Effector memory CD4-positive, alpha-beta T cell (primary cell): ENCODE measurements around the gene ZGPAT.

ENCODE experiments used
- DNase-seq, 3 donors: peaks; one replicate each; pipeline ENCODE4 v3.0.0-alpha.2; 2020
- H3K27ac ChIP-seq: 2 replicates; pipeline ENCODE4 v1.7.0; 2013; ENCODE audit warnings: mild to moderate bottlenecking, low read length, moderate library complexity; ENCODE audit not compliant: insufficient read depth, poor library complexity, severe bottlenecking
- H3K27me3 ChIP-seq: replicated peaks from 2 replicates; pipeline ENCODE4 v1.7.0; 2013; ENCODE audit warnings: mild to moderate bottlenecking, low read length; ENCODE audit not compliant: insufficient read depth, control insufficient read depth, poor library complexity, severe bottlenecking
- H3K36me3 ChIP-seq: 2 replicates; pipeline ENCODE4 v1.7.0; 2013; ENCODE audit warnings: mild to moderate bottlenecking, low read length, moderate library complexity; ENCODE audit not compliant: control insufficient read depth, insufficient read depth
- H3K4me1 ChIP-seq: 2 replicates; pipeline ENCODE4 v1.7.0; 2013; ENCODE audit warnings: low read length, mild to moderate bottlenecking; ENCODE audit not compliant: control insufficient read depth, insufficient read depth, poor library complexity, severe bottlenecking
- H3K4me3 ChIP-seq: 2 replicates; pipeline ENCODE4 v1.7.0; 2013; ENCODE audit warnings: low read length, low read depth, mild to moderate bottlenecking; ENCODE audit not compliant: insufficient read depth, poor library complexity, severe bottlenecking
- H3K9me3 ChIP-seq: 2 replicates; pipeline ENCODE4 v1.7.0; 2013; ENCODE audit warnings: mild to moderate bottlenecking, low read length, moderate library complexity; ENCODE audit not compliant: control insufficient read depth

Gene ZGPAT

DNA sequence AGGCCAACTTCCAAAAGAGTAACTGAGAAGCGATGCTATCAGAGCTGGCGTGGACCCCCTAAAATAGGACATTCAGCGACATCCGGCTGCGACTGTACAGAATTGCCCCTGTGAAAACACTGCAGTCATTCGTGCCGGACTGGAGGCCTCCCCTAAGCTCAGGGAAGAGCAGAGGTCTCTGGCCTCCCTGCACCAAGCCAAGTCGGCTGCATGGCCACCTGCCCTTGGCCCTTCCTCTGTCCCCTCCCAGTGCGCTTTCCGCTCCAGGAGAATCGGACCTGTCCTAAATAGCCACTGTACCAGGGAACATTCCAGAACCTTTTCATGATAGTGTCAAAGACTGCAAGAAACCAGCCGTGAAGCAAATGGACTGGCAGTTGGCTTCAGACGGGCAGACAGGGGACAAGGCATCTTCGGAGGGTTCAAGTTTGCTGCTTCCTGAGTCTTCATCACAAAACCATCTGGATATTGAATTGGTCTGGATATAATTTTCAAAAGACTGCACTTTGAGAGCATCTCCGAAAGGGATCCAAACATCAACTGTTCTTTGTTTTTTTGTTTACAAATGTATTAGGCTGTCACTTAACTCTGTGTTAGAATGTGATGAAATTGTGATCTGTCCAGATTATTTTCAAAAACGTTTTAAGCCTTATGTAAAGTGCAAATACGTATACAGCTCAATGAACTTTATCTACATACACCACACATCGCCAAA, 48.3 kb downstream of the ZGPAT start:
- Histone ChIP-seq H3K27ac (no peak overlapping the region), H3K9me3 (no peaks in the 10 kb centered on the region), H3K4me1 (peaks cover 10% of the 10 kb centered on the region), H3K27me3 (no peaks in the 10 kb centered on the region), H3K4me3 (no peak overlapping the region), H3K36me3 (no peaks in the 10 kb centered on the region)
- no peak for DNase-seq

DNA sequence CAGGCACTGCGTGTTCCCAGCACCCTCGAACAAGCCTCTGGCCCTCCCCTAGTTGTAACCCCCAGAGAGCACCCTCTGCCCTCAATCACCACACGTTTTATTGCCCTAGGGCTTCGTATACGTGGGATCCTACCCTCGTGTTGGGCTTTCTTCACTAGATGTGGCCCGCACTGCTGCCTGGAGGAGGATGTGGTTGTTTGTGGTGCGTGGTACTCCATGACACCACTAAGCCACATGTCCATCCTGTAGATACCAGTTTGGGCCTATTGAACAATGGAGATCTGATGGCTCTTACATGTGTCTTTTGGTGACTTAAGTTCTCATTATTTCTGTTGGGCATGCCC, 48.8 kb downstream of the ZGPAT start:
- Histone ChIP-seq H3K27ac (no peak overlapping the region), H3K4me1 (peaks cover 5% of the 10 kb centered on the region), H3K27me3 (no peaks in the 10 kb centered on the region), H3K36me3 (no peaks in the 10 kb centered on the region), H3K4me3 (no peak overlapping the region), H3K9me3 (no peaks in the 10 kb centered on the region)
- DNase-seq: no peak

- no peaks in the 10 kb centered on the region for H3K4me1 ChIP-seq
- H3K4me3 ChIP-seq: no peak overlapping the region
- DNase-seq: no peak
- H3K36me3 ChIP-seq: no peaks in the 10 kb centered on the region
- H3K27ac ChIP-seq: no peak overlapping the region
- no peaks in the 10 kb centered on the region for H3K27me3 ChIP-seq
- H3K9me3 ChIP-seq: no peaks in the 10 kb centered on the region
Measured at GRCh38 chr20:63758152-63758551, 50.3 kb downstream of the ZGPAT start.

- Histone ChIP-seq H3K4me3 (no peak overlapping the region), H3K36me3 (no peaks in the 10 kb centered on the region), H3K4me1 (no peaks in the 10 kb centered on the region), H3K27ac (no peak overlapping the region), H3K27me3 (no peaks in the 10 kb centered on the region), H3K9me3 (no peaks in the 10 kb centered on the region)
- no peak for DNase-seq
Measured at GRCh38 chr20:63759377-63759901, 51.6 kb downstream of the ZGPAT start.

DNA sequence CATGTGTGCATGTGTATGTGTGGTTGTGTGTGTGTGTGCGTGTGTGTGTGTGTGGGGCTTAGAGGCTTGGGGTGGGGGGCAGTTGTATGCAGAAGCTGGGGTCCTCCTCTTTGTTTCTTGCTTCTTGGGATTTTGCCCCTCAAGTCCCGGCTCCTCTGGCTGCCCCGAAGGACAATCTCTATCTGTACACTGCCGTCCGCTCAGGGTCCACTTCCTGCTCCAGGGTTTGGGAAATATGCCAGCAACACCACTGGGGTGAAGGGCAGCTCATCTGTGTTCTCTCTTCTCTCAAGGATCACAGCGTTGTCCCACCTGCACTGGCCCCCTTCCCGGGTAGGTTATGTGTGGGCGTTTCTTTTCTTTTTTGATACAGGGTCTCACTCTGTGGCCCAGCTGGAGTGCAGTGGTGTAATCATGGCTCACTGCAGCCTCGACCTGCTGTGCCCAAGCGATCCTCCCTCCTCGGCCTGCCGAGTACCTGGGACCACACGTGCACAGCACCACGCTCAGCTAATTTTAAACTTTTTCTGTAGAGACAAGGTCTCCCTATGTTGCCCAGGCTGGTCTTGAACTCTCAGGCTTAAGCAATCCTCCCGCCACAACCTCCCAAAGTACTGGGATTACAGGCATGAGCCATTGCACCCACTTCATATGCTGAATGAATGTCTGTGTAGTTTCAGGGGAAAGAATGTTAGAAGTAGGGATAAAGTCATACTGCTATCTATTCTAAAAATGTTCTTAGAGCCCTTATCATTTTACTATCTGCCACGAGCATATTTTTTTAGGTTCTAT, 57.4 kb downstream of the ZGPAT start:
- no peaks in the 10 kb centered on the region for H3K4me1 ChIP-seq
- no peak overlapping the region for H3K27ac ChIP-seq
- H3K4me3 ChIP-seq: no peak overlapping the region
- H3K9me3 ChIP-seq: no peaks in the 10 kb centered on the region
- DNase-seq: no peak
- H3K27me3 ChIP-seq: no peaks in the 10 kb centered on the region
- no peaks in the 10 kb centered on the region for H3K36me3 ChIP-seq

DNA sequence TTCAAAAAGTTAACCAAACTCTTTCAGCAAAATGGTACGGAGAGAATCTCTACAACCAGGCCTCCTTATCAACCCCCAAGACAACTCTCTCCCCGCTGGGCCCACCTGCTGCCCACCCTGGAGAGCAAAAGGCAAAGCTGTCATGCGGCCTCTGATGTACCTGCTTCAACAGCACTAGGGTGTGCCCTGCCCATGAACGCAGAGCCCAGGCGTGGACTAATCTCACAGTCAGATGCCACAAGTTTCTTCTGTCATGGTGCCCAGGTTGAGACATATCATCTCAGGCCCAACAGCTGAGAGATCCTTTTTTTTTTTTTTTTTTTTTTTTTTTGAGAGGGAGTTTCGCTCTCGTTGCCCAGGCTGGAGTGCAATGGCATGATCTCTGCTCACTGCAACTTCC, 58.1 kb downstream of the ZGPAT start:
- H3K4me3 ChIP-seq: no peak overlapping the region
- no peaks in the 10 kb centered on the region for H3K4me1 ChIP-seq
- no peak overlapping the region for H3K27ac ChIP-seq
- no peaks in the 10 kb centered on the region for H3K36me3 ChIP-seq
- no peaks in the 10 kb centered on the region for H3K9me3 ChIP-seq
- no peaks in the 10 kb centered on the region for H3K27me3 ChIP-seq
- DNase-seq: no peak

DNA sequence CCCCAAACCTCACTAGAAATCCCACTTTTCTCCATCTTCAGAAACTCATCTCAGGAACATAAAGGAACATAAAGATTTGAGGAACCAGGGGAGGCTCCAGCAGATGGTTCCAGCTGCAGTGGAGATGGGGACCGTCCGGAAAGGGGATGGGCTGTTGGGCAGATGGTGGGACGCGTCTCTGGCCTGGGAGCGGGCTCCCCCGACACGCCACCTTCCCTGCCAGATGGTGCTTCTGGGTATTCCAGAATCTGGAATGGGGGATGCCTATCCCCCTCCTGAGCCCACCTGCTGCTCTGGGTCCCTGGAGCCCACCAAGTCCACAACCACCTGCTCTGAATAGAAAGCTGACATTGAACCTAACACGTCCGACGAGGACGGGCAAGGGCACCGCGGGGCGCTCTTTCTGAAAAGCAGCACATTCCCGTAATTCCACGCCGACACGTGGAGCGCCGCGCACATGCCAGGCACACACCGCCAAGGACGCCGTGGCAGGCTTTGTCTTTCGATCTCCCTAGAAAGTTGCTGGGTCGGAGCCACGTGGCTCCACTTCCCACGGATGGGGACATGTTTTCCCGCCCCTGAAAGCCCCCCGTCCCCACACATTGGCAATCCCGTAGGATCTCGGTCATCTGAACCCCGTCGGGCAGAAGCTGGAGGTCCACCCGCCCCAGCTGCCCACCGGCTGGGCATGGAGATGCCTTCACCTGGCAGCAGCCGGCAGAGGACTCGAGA, 59.0 kb downstream of the ZGPAT start:
- Histone ChIP-seq H3K4me1 (no peaks in the 10 kb centered on the region), H3K27ac (no peak overlapping the region), H3K4me3 (no peak overlapping the region)

GRCh38 chr20:63767456-63767855, 59.6 kb downstream of the ZGPAT start:
- Histone ChIP-seq H3K27me3 (no peaks in the 10 kb centered on the region), H3K4me3 (no peak overlapping the region), H3K4me1 (no peaks in the 10 kb centered on the region), H3K36me3 (no peaks in the 10 kb centered on the region), H3K27ac (no peak overlapping the region), H3K9me3 (no peaks in the 10 kb centered on the region)
- DNase-seq: no peak

More for the DNA sequence above, 59.0 kb downstream of the ZGPAT start:
- no peaks in the 10 kb centered on the region for H3K9me3 ChIP-seq
- H3K36me3 ChIP-seq: no peaks in the 10 kb centered on the region
- no peak for DNase-seq
- H3K27me3 ChIP-seq: no peaks in the 10 kb centered on the region

DNA sequence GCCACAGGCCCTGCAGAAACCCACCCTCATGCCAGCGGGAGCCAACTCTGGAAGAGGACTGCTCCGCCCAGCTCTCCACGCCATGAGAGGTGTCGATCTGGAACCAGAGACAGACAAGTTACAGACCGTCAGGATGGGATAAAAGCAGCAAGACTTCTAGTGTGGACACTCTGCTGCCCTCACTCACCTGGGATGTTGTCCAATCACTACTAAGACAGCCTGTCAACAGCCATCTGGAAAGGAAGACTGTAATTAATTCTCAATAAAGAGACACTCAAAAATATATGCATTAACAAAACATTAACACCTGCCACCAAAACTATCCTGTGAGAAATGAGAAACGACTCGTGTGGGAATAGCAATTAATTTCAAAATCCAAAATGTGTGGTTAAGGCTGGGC, 60.0 kb downstream of the ZGPAT start:
- H3K27ac ChIP-seq: no peak overlapping the region
- H3K36me3 ChIP-seq: no peaks in the 10 kb centered on the region
- no peak overlapping the region for H3K4me3 ChIP-seq
- H3K4me1 ChIP-seq: no peaks in the 10 kb centered on the region
- no peaks in the 10 kb centered on the region for H3K27me3 ChIP-seq
- DNase-seq: no peak
- no peaks in the 10 kb centered on the region for H3K9me3 ChIP-seq
